GM19240 (cell line): ENCODE results near the gene ABHD16A.

ENCODE experiments used
- DNase-seq: peaks from one replicate; pipeline ENCODE4 v3.0.0; 2011; ENCODE audit warnings: low spot score; ENCODE audit not compliant: insufficient read length

The ABHD16A gene

GRCh38 chr6:31702819-31703716 lies at the start of gene ABHD16A:
Gene ABHD16A, minus strand, starts transcription at chr6:31703324. Its CDS starts 43 bp downstream, at chr6:31703281.
- peak; percentile 99 for DNase-seq

DNA sequence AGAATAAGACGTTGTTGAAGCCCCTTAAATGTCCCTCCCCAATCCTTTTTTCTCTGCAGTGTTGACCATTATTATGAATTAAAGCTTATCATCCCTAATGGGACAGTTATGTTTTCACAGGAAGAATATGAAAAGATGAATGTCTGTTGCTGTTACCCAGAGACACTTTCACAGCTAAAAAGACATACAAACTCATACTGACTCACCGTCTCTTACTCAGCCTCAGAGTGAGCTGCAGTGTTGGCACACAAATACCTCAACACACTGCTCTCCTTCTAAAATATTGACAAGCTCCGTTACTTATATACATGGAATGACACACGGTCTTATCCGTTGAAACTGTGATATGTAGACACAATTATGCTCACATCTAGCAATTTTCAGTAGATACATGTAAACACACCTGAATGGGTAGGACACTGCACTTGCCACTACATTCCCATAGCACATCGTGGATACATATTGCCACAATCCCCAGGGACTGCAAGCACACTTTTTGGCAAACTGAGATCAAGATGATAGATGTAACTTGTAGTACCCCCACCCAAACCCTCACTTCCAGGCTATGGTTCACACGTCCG lies 49.7 kb upstream of the ABHD16A start:
- DNase-seq = no peak

- no peak for DNase-seq
Measured at GRCh38 chr6:31750411-31751022, 47.4 kb upstream of the ABHD16A start.

DNA sequence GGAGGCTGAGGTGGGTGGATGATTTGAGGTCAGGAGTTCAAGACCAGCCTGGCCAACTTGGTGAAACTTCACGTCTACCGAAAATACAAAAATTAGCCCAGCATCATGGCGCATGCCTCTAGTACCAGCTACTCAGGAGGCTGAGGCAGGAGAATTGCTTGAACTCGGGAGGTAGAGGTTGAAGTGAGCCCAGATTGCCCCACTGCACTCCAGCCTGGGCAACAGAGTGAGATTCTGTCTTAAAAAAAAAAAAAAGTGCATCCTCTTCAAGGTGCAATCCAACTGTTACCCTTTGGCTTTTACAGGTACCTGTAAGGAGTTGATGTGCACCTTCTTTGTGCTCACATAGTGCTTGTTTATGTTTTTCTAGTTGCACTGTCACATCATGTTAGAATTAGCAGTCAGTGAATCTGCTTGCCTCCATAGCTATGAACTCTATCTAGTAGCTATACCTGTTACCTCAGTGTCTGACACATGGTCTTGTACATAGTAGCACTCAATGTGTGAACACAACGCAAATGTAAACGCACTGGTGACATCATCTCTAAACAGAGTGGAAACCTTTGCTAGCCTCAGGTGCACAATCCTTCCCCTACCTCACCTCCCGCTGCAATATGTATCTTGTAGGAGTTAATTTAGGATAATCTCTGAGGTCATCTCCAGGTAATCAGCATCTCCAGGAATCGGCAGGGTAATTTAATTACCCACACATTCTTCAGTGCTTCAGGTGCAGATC lies 46.3 kb upstream of the ABHD16A start:
- no peak for DNase-seq

DNA sequence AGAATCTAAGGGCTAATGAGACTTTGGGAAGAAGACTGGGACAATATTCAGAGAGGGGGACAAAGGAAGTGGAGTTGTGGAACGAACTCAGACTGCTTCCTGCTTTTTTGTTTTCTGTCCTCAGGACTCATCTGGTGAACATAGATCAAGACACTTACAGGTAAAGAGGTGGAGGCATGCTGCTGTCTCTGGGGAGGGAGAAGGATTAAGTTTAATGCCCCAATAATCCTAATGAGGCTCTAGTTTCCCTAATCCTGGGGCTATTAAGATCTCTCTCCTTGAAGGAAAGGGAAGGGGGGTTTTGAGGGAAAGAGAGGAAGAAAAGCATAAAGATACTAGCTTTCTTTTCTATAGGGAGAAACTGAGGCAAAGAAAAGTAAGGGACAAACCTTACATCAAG lies 41.3 kb upstream of the ABHD16A start:
- no peak for DNase-seq

DNA sequence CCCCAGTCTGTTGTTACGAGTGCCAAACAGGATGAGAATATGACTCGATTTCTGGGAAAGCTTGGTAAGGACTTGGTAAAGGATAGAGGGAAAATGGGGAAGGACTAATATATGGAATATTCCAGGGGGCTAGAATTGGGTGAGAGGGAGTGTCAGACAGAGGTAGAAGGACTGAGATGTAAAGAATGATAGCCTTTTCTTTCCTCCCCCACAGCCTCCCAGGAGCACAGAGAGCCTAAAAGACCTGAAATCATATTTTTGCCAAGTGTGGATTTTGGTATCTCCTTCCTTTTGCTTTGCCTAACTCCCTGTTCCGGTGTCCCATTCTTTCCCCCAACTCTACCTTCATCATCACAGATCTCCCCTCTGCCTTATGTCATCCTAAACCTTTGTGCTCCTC lies 39.8 kb upstream of the ABHD16A start:
- no peak for DNase-seq

DNA sequence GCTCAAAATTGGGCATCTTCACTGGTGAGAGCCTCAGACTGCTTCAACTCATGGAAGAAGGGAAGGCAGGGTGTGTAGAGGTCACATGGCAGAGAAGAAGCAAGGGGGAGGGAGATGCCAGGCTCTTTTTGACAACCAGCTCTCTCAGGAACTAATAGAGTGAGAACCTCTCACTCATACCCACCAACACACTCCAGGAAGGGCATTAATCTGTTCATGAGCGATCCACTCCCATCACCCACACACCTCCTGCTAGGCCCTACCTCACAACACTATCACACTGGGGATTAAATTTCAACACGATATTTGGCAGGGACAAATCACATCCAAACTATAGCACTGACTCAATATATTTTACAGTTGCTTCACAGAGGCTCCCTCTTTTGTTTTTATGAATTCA lies 38.7 kb upstream of the ABHD16A start:
- no peak for DNase-seq

DNA sequence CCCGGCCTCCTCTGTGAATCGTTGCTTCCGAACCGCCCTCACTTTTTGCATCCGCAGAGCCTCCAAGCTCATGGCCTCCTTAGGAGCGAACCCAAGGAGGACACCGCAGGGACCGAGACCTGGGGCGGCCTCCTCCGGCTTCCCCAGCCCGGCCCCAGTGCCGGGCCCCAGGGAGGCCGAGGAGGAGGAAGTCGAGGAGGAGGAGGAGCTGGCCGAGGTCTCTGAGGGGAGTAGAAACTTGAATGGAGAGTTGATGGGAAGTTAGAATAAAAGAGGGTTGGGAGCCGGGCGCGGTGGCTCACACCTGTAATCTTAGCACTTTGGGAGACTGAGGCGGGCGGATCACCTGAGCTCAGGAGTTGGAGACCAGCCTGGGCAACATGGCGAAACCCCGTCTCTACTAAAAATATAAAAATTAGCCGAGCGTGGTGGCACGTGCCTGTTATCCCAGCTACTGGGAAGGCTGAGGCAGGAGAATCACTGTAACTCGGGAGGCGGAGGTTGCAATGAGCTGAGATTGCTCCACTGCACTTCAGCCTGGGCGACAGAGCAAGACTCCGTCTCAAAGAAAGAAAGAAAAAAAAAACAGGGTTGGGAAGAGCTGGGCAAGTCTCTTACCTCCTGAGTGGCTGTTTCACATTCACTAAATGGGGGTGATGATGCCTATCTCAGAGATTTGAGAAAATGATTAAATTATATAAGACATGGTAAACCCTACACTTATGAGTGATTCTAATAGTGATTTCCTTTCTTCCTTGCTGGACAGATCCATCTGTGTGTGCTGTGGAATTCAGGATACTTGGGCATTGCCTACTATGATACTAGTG lies 37.5 kb upstream of the ABHD16A start:
- DNase-seq = no peak

DNA sequence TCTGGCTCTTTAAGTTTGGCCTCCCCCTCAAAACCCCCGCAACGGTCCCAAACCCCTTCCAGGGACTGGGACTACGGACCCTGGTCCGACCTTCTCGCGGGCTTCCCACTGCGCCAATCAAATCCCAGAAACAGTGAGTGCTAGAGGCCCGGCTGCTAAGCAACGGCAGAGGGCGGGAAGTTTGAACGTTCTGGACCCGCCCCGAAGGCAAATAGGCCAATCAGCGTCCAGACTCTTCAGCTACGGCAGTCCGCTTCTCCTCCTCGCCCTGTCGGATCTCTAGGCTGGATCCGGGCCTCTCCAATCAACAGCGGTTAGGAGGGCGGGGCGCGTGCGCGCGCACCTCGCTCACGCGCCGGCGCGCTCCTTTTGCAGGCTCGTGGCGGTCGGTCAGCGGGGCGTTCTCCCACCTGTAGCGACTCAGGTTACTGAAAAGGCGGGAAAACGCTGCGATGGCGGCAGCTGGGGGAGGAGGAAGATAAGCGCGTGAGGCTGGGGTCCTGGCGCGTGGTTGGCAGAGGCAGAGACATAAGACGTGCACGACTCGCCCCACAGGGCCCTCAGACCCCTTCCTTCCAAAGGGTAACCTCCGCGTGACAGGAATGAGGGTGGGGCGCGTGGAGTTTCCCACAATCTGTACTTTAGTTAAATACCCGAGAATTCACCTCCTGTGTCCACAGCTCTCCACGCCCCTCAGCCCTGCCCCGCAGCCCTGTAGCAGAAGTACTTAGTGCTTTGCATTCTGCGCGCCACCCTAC lies 36.7 kb upstream of the ABHD16A start, which contains the start of gene MSH5:
MSH5 (plus strand) TSS at position 367 of the 758 bp plus-strand sequence. CDS start 462 bp downstream, outside the sequence.
- peak; percentile 91 for DNase-seq

DNA sequence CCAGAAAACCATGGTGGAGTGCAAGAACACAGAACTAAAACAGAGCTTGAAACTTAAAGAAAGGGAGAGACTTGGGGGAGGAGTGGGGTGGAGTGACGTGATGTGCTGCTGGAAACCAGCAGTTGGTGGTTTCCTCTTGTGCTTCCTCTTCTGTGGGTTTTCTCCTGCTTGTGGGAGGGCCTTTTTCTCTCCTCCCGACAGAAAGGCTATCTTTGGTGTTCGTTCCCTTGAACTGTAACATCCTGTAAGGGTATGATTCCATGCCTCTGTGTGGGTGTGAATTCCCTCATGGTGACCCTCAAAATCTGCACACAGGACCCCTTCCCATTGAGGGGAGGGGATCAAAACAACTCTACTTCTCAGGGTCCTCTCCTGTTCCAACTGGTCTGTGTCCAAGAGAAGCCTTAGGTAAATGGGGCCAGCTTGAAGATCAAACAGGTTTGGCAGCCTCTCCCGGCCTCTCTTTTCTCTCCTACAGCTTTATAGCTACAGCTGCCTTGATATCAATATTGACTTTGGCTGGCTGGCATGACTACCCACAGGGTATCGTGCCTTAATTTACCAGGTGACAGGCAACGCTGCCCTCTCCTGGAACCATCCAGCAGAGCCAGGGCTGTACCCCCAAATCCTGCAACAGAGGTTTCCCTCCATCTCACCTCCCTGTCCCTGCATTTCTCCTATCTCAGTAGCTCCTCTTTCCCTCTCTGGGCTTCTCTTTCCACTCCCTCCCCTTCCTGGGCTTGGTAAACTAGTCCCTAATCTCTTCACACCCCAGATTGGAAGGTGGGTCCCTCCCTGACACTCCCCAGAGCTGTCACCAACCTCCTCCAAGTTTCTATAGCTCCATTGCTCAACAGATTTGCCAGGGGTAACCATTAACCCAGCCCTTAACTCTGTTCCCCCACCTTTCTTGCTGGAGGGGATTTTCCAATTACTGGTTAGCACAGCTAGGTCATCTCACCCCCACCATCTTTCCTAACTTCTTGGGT lies 35.2 kb upstream of the ABHD16A start:
- DNase-seq = peak; percentile 39

GRCh38 chr6:31737315-31737990 lies 34.3 kb upstream of the ABHD16A start:
- no peak for DNase-seq

- DNase-seq = no peak
Measured at GRCh38 chr6:31736768-31737314, 33.7 kb upstream of the ABHD16A start.

- no peak for DNase-seq
Measured at GRCh38 chr6:31736021-31736767, 33.1 kb upstream of the ABHD16A start, which contains the start of gene CLIC1. Gene CLIC1, minus strand, starts transcription at chr6:31736530. Its CDS starts 230 bp downstream, at chr6:31736300.

- peak; percentile 76 for DNase-seq
Measured at GRCh38 chr6:31734821-31735406, 31.8 kb upstream of the ABHD16A start.

DNA sequence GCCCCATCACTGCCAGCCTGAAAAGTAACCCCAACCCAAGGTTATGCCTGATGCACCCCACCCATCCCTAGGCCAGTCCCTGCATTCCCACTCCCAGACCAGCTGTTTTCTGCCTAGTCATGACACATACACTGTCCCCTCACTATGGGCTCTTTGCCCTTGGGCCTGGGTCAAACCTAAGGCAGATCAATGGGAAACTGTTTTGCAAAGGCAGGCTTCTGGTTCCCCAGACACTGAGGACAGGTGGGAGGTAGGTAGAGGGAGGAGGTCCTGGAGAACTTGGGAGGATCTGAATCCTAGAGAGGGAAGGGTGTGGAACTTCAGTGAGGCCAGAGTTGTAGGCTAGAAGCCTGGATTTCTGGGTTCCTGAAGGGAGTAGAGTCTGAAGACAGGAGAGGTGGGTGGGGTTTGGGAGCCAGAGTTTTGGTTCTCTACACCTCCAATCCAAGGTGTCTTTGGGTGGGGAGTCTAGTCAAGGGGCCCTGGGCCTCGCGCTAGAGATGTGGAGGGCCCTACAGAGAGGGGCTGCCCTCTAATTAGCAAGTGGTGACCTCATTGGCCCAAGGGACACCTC lies 31.2 kb upstream of the ABHD16A start:
- no peak for DNase-seq

DNA sequence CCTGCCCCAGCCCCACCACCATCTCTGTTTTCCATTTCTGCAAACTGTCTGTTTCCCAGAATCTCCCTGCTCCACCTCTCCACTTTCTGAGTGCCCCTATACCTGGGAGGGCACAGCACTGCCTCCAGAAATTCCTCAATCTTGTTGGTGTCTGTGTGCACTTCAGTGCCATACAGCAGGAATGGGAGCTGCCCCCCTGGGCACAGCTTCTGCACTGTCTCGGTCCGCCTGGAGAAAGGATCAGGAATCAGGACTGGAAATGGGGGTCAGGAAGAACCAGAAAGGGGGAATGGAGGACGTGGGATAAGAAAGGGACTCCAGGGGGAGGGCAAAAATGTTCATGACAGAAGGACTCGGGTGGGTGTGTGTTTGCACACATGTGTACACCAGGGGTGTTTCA lies 30.6 kb upstream of the ABHD16A start:
- DNase-seq = no peak
